Measurements from ENCODE around the gene UPK1B.

Gene UPK1B

GRCh38 chr3:119223511-119223910, 50.1 kb downstream of the UPK1B start:
- Histone ChIP-seq H3K4me3 (ENCODE audit: low read length in 2 of 2) (no peak overlapping the region), H3K27ac (ENCODE audit: low read length) (no peak overlapping the region), H3K9me3 (ENCODE audit: control insufficient read depth in 2 of 2, low read length in 2 of 2) (no peaks in the 10 kb centered on the region), H3K36me3 (ENCODE audit: control insufficient read depth in 2 of 2, insufficient read depth in 2 of 2, low read length in 2 of 2) (peaks cover 39 to 43% of the 10 kb centered on the region in 2 donors), H3K27me3 (ENCODE audit: control insufficient read depth in 1 of 2, insufficient read depth in 2 of 2, low read length in 2 of 2) (no peaks in the 10 kb centered on the region), H3K9ac (ENCODE audit: low read length in 2 of 2) (no peak overlapping the region), H3K4me1 (ENCODE audit: control insufficient read depth, insufficient read depth, low read length) (no peaks in the 10 kb centered on the region)

DNA sequence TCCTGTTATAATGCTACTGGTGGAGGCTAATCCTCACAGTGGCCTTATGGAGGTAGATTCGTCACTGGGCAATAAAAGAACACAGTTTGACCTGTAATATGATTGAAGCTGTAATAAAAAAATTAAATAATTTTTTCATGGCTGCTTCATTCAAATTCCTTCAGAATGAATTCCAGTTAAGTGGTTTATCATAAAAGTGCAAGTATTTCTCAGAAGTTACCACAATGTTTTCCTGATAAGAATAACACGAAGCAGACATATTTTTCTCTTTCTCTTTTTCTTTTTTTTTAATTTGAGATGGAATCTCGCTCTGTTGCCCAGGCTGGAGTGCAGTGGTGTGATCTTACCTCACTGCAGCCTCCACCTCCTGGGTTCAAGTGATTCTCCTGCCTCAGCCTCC, 51.7 kb downstream of the UPK1B start:
- Histone ChIP-seq H3K4me1 (ENCODE audit: control insufficient read depth, insufficient read depth, low read length) (no peaks in the 10 kb centered on the region), H3K9me3 (ENCODE audit: control insufficient read depth in 2 of 2, low read length in 2 of 2) (no peaks in the 10 kb centered on the region), H3K4me3 (ENCODE audit: low read length in 2 of 2) (no peak overlapping the region), H3K27ac (ENCODE audit: low read length) (no peak overlapping the region), H3K36me3 (ENCODE audit: control insufficient read depth in 2 of 2, insufficient read depth in 2 of 2, low read length in 2 of 2) (peaks cover 39 to 40% of the 10 kb centered on the region in 2 donors), H3K9ac (ENCODE audit: low read length in 2 of 2) (no peak overlapping the region), H3K27me3 (ENCODE audit: control insufficient read depth in 1 of 2, insufficient read depth in 2 of 2, low read length in 2 of 2) (no peaks in the 10 kb centered on the region)

- Histone ChIP-seq H3K4me1 (ENCODE audit: control insufficient read depth, insufficient read depth, low read length) (no peaks in the 10 kb centered on the region), H3K9me3 (ENCODE audit: control insufficient read depth in 2 of 2, low read length in 2 of 2) (no peaks in the 10 kb centered on the region), H3K4me3 (ENCODE audit: low read length in 2 of 2) (no peak overlapping the region), H3K27me3 (ENCODE audit: control insufficient read depth in 1 of 2, insufficient read depth in 2 of 2, low read length in 2 of 2) (no peaks in the 10 kb centered on the region), H3K9ac (ENCODE audit: low read length in 2 of 2) (no peak overlapping the region), H3K27ac (ENCODE audit: low read length) (no peak overlapping the region), H3K36me3 (ENCODE audit: control insufficient read depth in 2 of 2, insufficient read depth in 2 of 2, low read length in 2 of 2) (peaks cover 29 to 41% of the 10 kb centered on the region in 2 donors)
These were observed 53.9 kb downstream of the UPK1B start for GRCh38 chr3:119227070-119227850.

GRCh38 chr3:119228373-119229145, 55.2 kb downstream of the UPK1B start:
- Histone ChIP-seq H3K9ac (ENCODE audit: low read length in 2 of 2) (no peak overlapping the region), H3K4me3 (ENCODE audit: low read length in 2 of 2) (no peak overlapping the region), H3K36me3 (ENCODE audit: control insufficient read depth in 2 of 2, insufficient read depth in 2 of 2, low read length in 2 of 2) (peaks cover 21 to 29% of the 10 kb centered on the region in 2 donors), H3K27ac (ENCODE audit: low read length) (no peak overlapping the region), H3K9me3 (ENCODE audit: control insufficient read depth in 2 of 2, low read length in 2 of 2) (no peaks in the 10 kb centered on the region), H3K27me3 (ENCODE audit: control insufficient read depth in 1 of 2, insufficient read depth in 2 of 2, low read length in 2 of 2) (no peaks in the 10 kb centered on the region), H3K4me1 (ENCODE audit: control insufficient read depth, insufficient read depth, low read length) (no peaks in the 10 kb centered on the region)

- Histone ChIP-seq H3K27ac (ENCODE audit: low read length) (no peak overlapping the region), H3K27me3 (ENCODE audit: control insufficient read depth in 1 of 2, insufficient read depth in 2 of 2, low read length in 2 of 2) (no peaks in the 10 kb centered on the region), H3K4me1 (ENCODE audit: control insufficient read depth, insufficient read depth, low read length) (no peaks in the 10 kb centered on the region), H3K9ac (ENCODE audit: low read length in 2 of 2) (no peak overlapping the region), H3K9me3 (ENCODE audit: control insufficient read depth in 2 of 2, low read length in 2 of 2) (no peaks in the 10 kb centered on the region), H3K36me3 (ENCODE audit: control insufficient read depth in 2 of 2, insufficient read depth in 2 of 2, low read length in 2 of 2) (peaks cover 17 to 29% of the 10 kb centered on the region in 2 donors), H3K4me3 (ENCODE audit: low read length in 2 of 2) (no peak overlapping the region)
These were observed 55.8 kb downstream of the UPK1B start for GRCh38 chr3:119229190-119229589.

DNA sequence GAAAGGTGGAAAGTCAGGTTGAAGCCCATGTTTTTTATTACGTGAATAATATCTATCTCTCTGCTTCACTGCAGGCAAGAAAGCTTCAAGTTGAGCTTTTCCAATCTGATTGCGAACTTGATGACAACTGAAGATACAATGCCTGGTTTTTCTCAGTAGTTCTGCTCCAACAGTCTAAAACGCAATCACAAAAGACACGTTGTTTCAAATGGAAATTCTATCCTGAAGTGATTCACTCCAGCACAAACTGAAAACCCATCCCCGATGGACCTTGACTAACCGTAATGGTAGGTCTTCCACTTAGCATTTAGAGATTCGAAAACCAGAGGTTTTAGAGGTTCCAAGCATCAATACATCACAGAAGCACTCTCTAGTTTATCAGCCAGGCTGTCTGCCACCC, 56.7 kb downstream of the UPK1B start:
- Histone ChIP-seq H3K4me1 (ENCODE audit: control insufficient read depth, insufficient read depth, low read length) (no peaks in the 10 kb centered on the region), H3K4me3 (ENCODE audit: low read length in 2 of 2) (no peak overlapping the region), H3K27ac (ENCODE audit: low read length) (no peak overlapping the region), H3K9me3 (ENCODE audit: control insufficient read depth in 2 of 2, low read length in 2 of 2) (no peaks in the 10 kb centered on the region), H3K36me3 (ENCODE audit: control insufficient read depth in 2 of 2, insufficient read depth in 2 of 2, low read length in 2 of 2) (peaks cover 17 to 29% of the 10 kb centered on the region in 2 donors), H3K9ac (ENCODE audit: low read length in 2 of 2) (no peak overlapping the region), H3K27me3 (ENCODE audit: control insufficient read depth in 1 of 2, insufficient read depth in 2 of 2, low read length in 2 of 2) (no peaks in the 10 kb centered on the region)

- H3K27ac ChIP-seq (ENCODE audit: low read length), result no peak overlapping the region
These were observed 57.3 kb downstream of the UPK1B start for GRCh38 chr3:119230745-119231144.

DNA sequence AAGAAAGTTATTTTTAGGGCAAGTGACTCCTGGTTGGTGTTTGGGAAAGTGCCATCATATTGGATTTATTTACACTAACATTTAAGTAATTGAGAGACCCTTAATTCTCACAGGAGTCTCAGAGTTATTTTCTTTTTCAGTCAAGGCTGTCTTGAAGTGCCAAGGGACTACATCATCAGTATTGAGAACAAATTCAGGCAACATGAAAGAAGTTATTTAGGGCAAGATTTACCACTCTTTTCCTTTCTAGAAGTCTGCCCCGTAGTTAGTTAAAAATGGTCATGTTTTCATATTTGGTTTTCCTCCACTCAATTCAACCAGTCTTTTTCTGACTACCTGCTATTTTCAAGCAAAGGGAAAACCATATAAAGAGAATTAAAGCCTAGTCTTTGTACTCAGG, 61.2 kb downstream of the UPK1B start:
- H3K4me1 ChIP-seq (ENCODE audit: control insufficient read depth, insufficient read depth, low read length), result no peaks in the 10 kb centered on the region
- no peak overlapping the region for H3K9ac ChIP-seq (ENCODE audit: low read length in 2 of 2)
- H3K4me3 ChIP-seq (ENCODE audit: low read length in 2 of 2), result no peak overlapping the region
- H3K27me3 ChIP-seq (ENCODE audit: control insufficient read depth in 1 of 2, insufficient read depth in 2 of 2, low read length in 2 of 2), result no peaks in the 10 kb centered on the region
- no peaks in the 10 kb centered on the region for H3K9me3 ChIP-seq (ENCODE audit: control insufficient read depth in 2 of 2, low read length in 2 of 2)
- peaks cover 2 to 17% of the 10 kb centered on the region in 2 donors for H3K36me3 ChIP-seq (ENCODE audit: control insufficient read depth in 2 of 2, insufficient read depth in 2 of 2, low read length in 2 of 2)
- H3K27ac ChIP-seq (ENCODE audit: low read length), result no peak overlapping the region

More at GRCh38 chr3:119230745-119231144, 57.3 kb downstream of the UPK1B start:
- Histone ChIP-seq H3K9ac (ENCODE audit: low read length in 2 of 2) (no peak overlapping the region), H3K27me3 (ENCODE audit: control insufficient read depth in 1 of 2, insufficient read depth in 2 of 2, low read length in 2 of 2) (no peaks in the 10 kb centered on the region), H3K9me3 (ENCODE audit: control insufficient read depth in 2 of 2, low read length in 2 of 2) (no peaks in the 10 kb centered on the region), H3K4me1 (ENCODE audit: control insufficient read depth, insufficient read depth, low read length) (no peaks in the 10 kb centered on the region), H3K36me3 (ENCODE audit: control insufficient read depth in 2 of 2, insufficient read depth in 2 of 2, low read length in 2 of 2) (peaks cover 17 to 34% of the 10 kb centered on the region in 2 donors), H3K4me3 (ENCODE audit: low read length in 2 of 2) (no peak overlapping the region)

DNA sequence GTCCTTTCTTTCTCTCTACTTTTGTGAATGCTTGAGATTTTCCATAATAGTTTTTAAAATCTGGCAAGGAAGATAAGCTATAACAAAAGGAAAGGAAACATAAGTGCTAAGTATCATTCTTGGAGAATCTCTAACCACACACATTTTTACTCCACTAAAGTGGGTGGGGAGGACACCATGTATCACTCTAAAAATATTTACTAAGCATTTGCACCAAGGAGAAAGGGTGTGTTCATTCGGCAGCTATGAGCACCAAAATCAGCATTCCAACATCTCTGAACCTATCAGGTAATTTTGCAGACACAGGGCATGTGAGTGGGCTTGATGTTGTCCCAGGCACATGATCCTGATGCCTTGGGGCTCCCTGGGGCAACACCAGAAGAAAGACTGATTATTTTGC, 61.8 kb downstream of the UPK1B start:
- Histone ChIP-seq H3K36me3 (ENCODE audit: control insufficient read depth in 2 of 2, insufficient read depth in 2 of 2, low read length in 2 of 2) (peaks cover 2 to 17% of the 10 kb centered on the region in 2 donors), H3K9ac (ENCODE audit: low read length in 2 of 2) (no peak overlapping the region), H3K4me1 (ENCODE audit: control insufficient read depth, insufficient read depth, low read length) (peaks cover 3% of the 10 kb centered on the region), H3K9me3 (ENCODE audit: control insufficient read depth in 2 of 2, low read length in 2 of 2) (no peaks in the 10 kb centered on the region), H3K4me3 (ENCODE audit: low read length in 2 of 2) (no peak overlapping the region), H3K27me3 (ENCODE audit: control insufficient read depth in 1 of 2, insufficient read depth in 2 of 2, low read length in 2 of 2) (no peaks in the 10 kb centered on the region), H3K27ac (ENCODE audit: low read length) (no peak overlapping the region)

DNA sequence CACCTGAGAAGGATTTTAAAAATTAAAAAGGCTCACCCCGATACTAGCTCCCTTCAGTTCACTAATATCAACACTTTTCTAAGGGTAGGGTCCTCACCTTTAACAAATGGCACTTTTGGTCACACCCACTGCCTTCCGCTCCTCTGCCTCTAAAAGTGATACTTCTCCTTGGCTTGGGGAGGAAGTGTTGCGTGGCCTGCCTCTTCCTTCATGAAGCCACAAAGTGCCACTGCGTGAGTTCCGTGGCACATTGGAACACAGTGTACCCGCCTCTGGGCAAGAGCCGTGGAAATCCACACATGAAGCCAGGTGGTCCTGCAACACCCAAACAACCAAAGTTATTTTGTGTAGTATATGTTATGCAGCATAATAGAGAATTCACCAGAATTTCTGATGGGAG, 63.4 kb downstream of the UPK1B start:
- H3K27me3 ChIP-seq (ENCODE audit: control insufficient read depth in 1 of 2, insufficient read depth in 2 of 2, low read length in 2 of 2), result no peaks in the 10 kb centered on the region
- peaks cover 12% of the 10 kb centered on the region for H3K4me1 ChIP-seq (ENCODE audit: control insufficient read depth, insufficient read depth, low read length)
- no peak overlapping the region for H3K9ac ChIP-seq (ENCODE audit: low read length in 2 of 2)
- peaks cover 2 to 8% of the 10 kb centered on the region in 2 donors for H3K36me3 ChIP-seq (ENCODE audit: control insufficient read depth in 2 of 2, insufficient read depth in 2 of 2, low read length in 2 of 2)
- H3K4me3 ChIP-seq (ENCODE audit: low read length in 2 of 2), result no peak overlapping the region
- no peak overlapping the region for H3K27ac ChIP-seq (ENCODE audit: low read length)
- H3K9me3 ChIP-seq (ENCODE audit: control insufficient read depth in 2 of 2, low read length in 2 of 2), result no peaks in the 10 kb centered on the region

- Histone ChIP-seq H3K4me3 (ENCODE audit: low read length in 2 of 2) (no peak overlapping the region), H3K36me3 (ENCODE audit: control insufficient read depth in 2 of 2, insufficient read depth in 2 of 2, low read length in 2 of 2) (peaks cover 2 to 8% of the 10 kb centered on the region in 2 donors), H3K27ac (ENCODE audit: low read length) (no peak overlapping the region), H3K9ac (ENCODE audit: low read length in 2 of 2) (no peak overlapping the region), H3K9me3 (ENCODE audit: control insufficient read depth in 2 of 2, low read length in 2 of 2) (no peaks in the 10 kb centered on the region), H3K27me3 (ENCODE audit: control insufficient read depth in 1 of 2, insufficient read depth in 2 of 2, low read length in 2 of 2) (no peaks in the 10 kb centered on the region), H3K4me1 (ENCODE audit: control insufficient read depth, insufficient read depth, low read length) (peaks cover 12% of the 10 kb centered on the region)
These were observed 63.9 kb downstream of the UPK1B start for GRCh38 chr3:119237299-119237698.

Data from stomach smooth muscle (tissue), 2 donors.